ENCODE data around the gene MRPS14.

MRPS14 gene

DNA sequence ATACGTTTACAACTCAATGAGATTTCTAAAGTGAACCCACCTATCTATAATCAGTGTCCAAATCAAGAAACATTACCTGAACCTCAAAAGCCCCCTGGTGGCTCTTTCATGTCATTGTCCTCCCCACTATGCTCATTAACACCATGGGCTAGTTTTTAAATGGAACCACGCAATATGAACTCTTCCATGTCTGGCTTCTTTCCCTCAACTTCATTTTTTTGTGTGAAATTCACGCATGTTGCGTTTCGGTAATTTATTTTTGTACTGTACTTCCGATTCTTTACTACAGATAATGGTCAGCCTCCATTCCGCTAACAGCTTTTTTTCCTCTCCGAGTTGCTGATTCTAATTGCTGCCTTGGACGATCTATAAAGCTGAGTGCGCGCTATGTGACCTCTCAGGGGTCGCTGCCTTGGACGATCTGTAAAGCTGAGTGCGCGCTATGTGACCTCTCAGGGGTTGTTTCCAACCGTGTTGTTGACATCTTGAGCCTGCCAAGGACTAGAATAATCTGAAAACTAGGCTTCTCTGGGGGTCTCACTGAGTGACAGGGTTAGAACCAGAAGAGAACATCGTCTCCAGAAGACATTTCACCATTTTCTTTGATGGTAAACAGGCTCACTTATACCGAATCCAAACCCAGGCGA is 24.5 kb downstream of the MRPS14 start:
- peak overlapping the region; percentile 60 for H3K4me3 ChIP-seq (ENCODE audit: control insufficient read depth, low read depth, low read length)
- TF ChIP-seq, protein P1, sequence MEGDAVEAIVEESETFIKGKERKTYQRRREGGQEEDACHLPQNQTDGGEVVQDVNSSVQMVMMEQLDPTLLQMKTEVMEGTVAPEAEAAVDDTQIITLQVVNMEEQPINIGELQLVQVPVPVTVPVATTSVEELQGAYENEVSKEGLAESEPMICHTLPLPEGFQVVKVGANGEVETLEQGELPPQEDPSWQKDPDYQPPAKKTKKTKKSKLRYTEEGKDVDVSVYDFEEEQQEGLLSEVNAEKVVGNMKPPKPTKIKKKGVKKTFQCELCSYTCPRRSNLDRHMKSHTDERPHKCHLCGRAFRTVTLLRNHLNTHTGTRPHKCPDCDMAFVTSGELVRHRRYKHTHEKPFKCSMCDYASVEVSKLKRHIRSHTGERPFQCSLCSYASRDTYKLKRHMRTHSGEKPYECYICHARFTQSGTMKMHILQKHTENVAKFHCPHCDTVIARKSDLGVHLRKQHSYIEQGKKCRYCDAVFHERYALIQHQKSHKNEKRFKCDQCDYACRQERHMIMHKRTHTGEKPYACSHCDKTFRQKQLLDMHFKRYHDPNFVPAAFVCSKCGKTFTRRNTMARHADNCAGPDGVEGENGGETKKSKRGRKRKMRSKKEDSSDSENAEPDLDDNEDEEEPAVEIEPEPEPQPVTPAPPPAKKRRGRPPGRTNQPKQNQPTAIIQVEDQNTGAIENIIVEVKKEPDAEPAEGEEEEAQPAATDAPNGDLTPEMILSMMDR (conservative IDR thresholded peaks at IDR 0.05; ENCODE audit: control insufficient read depth, insufficient read depth, low read depth, low read length) = peak; percentile 82
- DNase-seq (ENCODE audit: low read depth) = peak; percentile 63

DNA sequence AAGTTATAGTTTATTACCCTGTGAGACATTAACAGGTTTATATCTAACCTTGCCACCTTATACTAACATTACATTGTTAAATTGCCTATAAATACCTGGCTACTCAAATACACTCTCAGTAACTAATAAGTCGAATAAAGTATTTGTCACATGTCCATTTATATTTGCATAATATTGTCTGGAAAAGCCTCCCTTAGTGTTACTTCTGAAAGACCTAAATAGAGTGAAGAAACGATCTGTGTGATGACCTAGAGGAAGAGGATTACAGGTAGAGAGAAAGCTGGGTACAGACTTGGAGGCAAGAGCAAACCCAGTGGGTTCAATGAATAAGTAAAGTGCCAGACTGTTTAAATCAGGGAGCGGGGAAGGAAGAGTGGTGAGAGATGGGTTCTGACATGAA is 26.2 kb downstream of the MRPS14 start:
- TF ChIP-seq, protein P1 (conservative IDR thresholded peaks at IDR 0.05; ENCODE audit: control insufficient read depth, insufficient read depth, low read depth, low read length) = no peak
- no peak overlapping the region for H3K4me3 ChIP-seq (ENCODE audit: control insufficient read depth, low read depth, low read length)
- DNase-seq (ENCODE audit: low read depth) = no peak

DNA sequence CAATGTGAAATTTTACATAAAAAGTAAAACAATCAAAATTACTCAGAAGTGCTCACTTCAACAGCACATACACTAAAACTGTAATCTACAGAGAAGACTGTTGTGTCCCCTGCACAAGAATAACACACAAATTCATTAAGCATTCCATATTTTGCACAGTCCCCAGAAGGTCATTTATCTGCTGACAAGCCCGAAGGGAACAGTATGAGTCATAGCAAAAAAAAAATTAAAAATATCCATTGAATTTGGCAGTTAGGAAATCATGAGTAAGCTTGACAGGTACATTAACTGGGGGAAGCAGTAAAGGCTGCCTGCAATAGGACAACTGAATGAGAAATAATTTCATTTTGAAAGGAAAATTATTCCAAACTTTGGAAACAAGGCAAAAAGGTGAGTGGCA is 26.7 kb downstream of the MRPS14 start:
- TF ChIP-seq, protein P1 (conservative IDR thresholded peaks at IDR 0.05; ENCODE audit: control insufficient read depth, insufficient read depth, low read depth, low read length) = no peak
- DNase-seq (ENCODE audit: low read depth) = peak; percentile 68
- H3K4me3 ChIP-seq (ENCODE audit: control insufficient read depth, low read depth, low read length) = no peak overlapping the region

DNA sequence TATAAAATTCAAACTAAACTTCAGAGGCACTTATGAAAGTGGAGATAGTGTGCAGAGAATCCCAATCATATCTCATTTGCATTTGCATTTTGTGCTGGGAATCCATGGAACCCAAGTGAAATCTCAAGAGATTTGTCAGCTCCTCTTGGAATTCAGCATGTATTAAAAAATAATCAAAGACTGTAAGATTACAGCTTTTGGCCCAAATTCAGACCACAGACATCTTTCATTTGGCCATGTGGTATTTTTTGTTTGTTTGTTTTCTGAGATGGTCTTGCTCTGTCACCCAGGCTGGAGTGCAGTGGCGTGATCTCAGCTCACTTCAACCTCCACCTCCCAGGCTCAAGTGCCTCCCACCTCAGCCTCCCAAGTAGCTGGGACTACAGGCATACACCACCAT is 27.3 kb downstream of the MRPS14 start:
- H3K4me3 ChIP-seq (ENCODE audit: control insufficient read depth, low read depth, low read length) = no peak overlapping the region
- TF ChIP-seq, protein P1 (conservative IDR thresholded peaks at IDR 0.05; ENCODE audit: control insufficient read depth, insufficient read depth, low read depth, low read length) = no peak
- peak; percentile 65 for DNase-seq (ENCODE audit: low read depth)

DNA sequence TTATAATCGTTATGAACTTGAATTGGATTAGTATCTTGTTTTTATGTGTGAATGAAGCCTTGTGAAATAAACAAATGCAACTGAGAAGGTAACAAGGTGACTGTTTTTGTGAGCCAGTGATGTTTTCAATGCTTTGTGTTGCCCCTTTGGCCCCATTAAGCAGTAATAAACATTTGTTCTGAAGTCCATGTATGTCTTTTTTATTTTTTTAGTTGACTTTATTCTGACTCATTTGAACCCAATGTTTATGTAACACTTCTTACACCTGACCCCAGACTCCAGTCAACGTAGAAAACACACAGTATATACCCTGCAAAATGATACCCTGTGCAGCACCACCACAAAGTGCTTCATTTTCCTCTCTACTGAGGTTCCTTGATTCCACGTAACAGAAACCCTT is 28.1 kb downstream of the MRPS14 start:
- TF ChIP-seq, protein P1 (conservative IDR thresholded peaks at IDR 0.05; ENCODE audit: control insufficient read depth, insufficient read depth, low read depth, low read length) = no peak
- DNase-seq (ENCODE audit: low read depth) = no peak
- no peak overlapping the region for H3K4me3 ChIP-seq (ENCODE audit: control insufficient read depth, low read depth, low read length)

DNA sequence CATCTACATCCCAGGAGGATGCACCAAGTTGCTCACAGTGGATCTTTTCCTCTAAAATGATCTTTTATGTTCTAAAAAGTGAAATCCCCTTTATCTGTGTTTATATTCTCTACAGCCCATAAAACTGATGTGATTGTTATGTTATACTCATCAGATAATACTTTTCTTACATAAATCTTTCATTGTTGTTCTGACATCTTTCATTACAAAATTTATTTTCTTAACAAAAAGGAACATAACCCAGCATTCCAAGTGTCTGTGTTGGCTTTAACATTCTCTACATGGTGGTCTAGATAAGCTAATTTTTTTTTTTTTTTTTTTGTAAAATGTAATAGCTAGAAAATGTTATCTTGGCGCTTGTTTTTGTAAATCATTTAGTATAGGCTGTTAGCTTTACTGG is 31.8 kb downstream of the MRPS14 start:
- no peak for DNase-seq (ENCODE audit: low read depth)
- TF ChIP-seq, protein P1 (conservative IDR thresholded peaks at IDR 0.05; ENCODE audit: control insufficient read depth, insufficient read depth, low read depth, low read length) = no peak
- no peak overlapping the region for H3K4me3 ChIP-seq (ENCODE audit: control insufficient read depth, low read depth, low read length)
